ENCODE data around the gene TAS2R30. TPM values are rescaled to one million over a fixed set of nuclear protein-coding genes. Genes with fewer than 3 reads are reported as not detected.

Gene TAS2R30
- total and polyA plus RNA-seq, 2 donors (not counting 1 experiment from before 2014, with no cell fraction given), result 0.08 to 4.0 TPM

DNA sequence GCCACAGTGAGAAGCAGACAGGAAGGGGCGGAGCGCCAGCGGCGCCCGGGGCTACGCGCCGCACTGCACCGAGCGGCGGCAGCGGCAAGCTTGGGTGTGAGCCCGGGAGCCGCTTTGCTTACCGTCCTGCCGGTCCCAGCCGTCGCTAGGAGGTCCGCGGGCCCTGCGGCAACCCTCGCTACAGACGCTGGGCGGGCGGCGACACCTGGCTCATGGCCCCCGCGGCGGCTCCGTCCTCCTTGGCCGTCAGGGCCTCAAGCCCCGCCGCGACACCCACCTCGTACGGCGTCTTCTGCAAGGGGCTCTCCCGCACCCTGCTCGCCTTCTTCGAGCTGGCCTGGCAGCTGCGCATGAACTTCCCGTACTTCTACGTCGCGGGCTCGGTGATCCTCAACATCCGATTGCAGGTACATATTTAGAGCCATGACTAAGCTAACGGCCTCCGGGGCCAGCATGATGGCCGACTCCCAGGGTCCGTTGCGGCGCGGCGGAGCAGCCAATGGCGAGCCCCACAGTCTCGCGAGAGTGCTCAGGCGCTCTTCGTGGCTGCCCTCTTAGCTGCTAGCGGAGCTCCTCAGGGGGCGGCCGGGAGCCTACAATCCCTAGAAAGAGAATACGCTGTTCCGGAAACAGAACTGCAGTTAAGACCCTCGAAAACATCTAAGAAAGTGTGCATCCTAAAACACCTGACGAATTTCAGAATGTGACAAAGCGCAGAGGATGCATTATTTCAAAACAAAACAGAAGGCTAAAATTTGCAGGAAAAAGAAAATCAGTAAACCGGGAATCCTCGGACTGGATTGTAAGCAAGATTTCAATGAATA, 36.9 kb upstream of the TAS2R30 start, which contains the start of gene SMIM10L1:
SMIM10L1 (plus strand) TSS at position 50 of the 824 bp plus-strand sequence; CDS start at position 213, 163 bp downstream.
- no peaks in the 10 kb centered on the region for H3K36me3 ChIP-seq (ENCODE audit: control insufficient read depth, insufficient read depth, low read length)
- peak within 1 kb of the TSS; percentile 97 for H3K9ac ChIP-seq (ENCODE audit: insufficient read depth, low read length)
- H3K27ac ChIP-seq (ENCODE audit: insufficient read depth, low read length), result peak within 1 kb of the TSS; percentile 94

DNA sequence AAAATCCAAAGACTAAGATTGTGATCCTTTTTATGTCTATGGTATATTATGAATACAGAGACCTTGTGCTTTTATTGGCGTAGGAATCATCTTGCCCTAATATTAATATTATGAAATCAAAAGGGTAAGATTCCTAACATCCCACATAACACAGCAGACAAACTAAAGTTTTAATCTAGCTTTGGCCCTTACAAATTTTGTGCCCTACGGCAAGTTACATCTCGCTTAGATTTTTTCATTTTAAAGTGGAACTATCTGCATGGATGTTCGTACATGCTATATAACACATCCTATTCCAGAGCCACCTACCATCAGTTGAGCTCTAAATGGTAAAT, 36.3 kb upstream of the TAS2R30 start:
- H3K4me1 ChIP-seq (ENCODE audit: control insufficient read depth, extremely low read depth, insufficient read depth, low read length), result no peaks in the 10 kb centered on the region
- no peak for DNase-seq (ENCODE audit: low read depth in 2 of 2)
- H3K4me2 ChIP-seq (ENCODE audit: extremely low read depth, insufficient read depth, low read length), result peak overlapping the region; percentile 85
- H2AFZ ChIP-seq (ENCODE audit: low read length), result peak overlapping the region; percentile 4
- no peaks in the 10 kb centered on the region for H4K20me1 ChIP-seq (ENCODE audit: control insufficient read depth, extremely low read depth, insufficient read depth, low read length)
- peak overlapping the region; percentile 94 for H3K27ac ChIP-seq (ENCODE audit: insufficient read depth, low read length)
- H3K9ac ChIP-seq (ENCODE audit: insufficient read depth, low read length), result peak overlapping the region; percentile 97
- H3K27me3 ChIP-seq (ENCODE audit: control insufficient read depth, insufficient read depth, low read length), result no peaks in the 10 kb centered on the region
- H3K4me3 ChIP-seq (replicated peaks in 1 of 4; ENCODE audit: control extremely low read depth in 1 of 4, insufficient read depth in 1 of 4, low read depth in 3 of 4, low read length in 4 of 4), result peak overlapping the region; percentile 62 to 94 (median 72)
- H3K36me3 ChIP-seq (ENCODE audit: control insufficient read depth, insufficient read depth, low read length), result no peaks in the 10 kb centered on the region
- H3K9me3 ChIP-seq (ENCODE audit: control insufficient read depth, insufficient read depth, low read depth, low read length), result no peaks in the 10 kb centered on the region
- peaks cover 68% of the 10 kb centered on the region for H3K79me2 ChIP-seq (ENCODE audit: control insufficient read depth, insufficient read depth, low read length)
- TF ChIP-seq, protein P1, sequence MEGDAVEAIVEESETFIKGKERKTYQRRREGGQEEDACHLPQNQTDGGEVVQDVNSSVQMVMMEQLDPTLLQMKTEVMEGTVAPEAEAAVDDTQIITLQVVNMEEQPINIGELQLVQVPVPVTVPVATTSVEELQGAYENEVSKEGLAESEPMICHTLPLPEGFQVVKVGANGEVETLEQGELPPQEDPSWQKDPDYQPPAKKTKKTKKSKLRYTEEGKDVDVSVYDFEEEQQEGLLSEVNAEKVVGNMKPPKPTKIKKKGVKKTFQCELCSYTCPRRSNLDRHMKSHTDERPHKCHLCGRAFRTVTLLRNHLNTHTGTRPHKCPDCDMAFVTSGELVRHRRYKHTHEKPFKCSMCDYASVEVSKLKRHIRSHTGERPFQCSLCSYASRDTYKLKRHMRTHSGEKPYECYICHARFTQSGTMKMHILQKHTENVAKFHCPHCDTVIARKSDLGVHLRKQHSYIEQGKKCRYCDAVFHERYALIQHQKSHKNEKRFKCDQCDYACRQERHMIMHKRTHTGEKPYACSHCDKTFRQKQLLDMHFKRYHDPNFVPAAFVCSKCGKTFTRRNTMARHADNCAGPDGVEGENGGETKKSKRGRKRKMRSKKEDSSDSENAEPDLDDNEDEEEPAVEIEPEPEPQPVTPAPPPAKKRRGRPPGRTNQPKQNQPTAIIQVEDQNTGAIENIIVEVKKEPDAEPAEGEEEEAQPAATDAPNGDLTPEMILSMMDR (conservative IDR thresholded peaks at IDR 0.05 in 1 of 2, IDR thresholded peaks at IDR 0.05 in 1 of 2; ENCODE audit: low read depth in 1 of 2, low read length in 2 of 2), result no peak
- TF ChIP-seq EZH2 (IDR thresholded peaks at IDR 0.05; ENCODE audit: low read length, missing control alignments), result no peak

More for the DNA sequence above, 36.9 kb upstream of the TAS2R30 start, which contains the start of gene SMIM10L1:
- TF ChIP-seq, protein P1 (conservative IDR thresholded peaks at IDR 0.05 in 1 of 2, IDR thresholded peaks at IDR 0.05 in 1 of 2; ENCODE audit: low read depth in 1 of 2, low read length in 2 of 2), result peak in 1 of 2 donors; percentile 15
- TF ChIP-seq EZH2 (IDR thresholded peaks at IDR 0.05; ENCODE audit: low read length, missing control alignments), result no peak
- H3K27me3 ChIP-seq (ENCODE audit: control insufficient read depth, insufficient read depth, low read length), result no peaks in the 10 kb centered on the region
- H2AFZ ChIP-seq (ENCODE audit: low read length), result peak within 1 kb of the TSS; percentile 83
- H3K4me3 ChIP-seq (replicated peaks in 1 of 4; ENCODE audit: control extremely low read depth in 1 of 4, insufficient read depth in 1 of 4, low read depth in 3 of 4, low read length in 4 of 4), result peak within 1 kb of the TSS; percentile 62 to 94 (median 72)
- H4K20me1 ChIP-seq (ENCODE audit: control insufficient read depth, extremely low read depth, insufficient read depth, low read length), result no peaks in the 10 kb centered on the region
- H3K79me2 ChIP-seq (ENCODE audit: control insufficient read depth, insufficient read depth, low read length), result peaks cover 63% of the 10 kb centered on the region
- H3K9me3 ChIP-seq (ENCODE audit: control insufficient read depth, insufficient read depth, low read depth, low read length), result no peaks in the 10 kb centered on the region
- no peaks in the 10 kb centered on the region for H3K4me1 ChIP-seq (ENCODE audit: control insufficient read depth, extremely low read depth, insufficient read depth, low read length)
- peak within 1 kb of the TSS; percentile 85 for H3K4me2 ChIP-seq (ENCODE audit: extremely low read depth, insufficient read depth, low read length)
- peak; percentile 93 to 95 for DNase-seq (ENCODE audit: low read depth in 2 of 2)

- TF ChIP-seq, protein P1 (conservative IDR thresholded peaks at IDR 0.05 in 1 of 2, IDR thresholded peaks at IDR 0.05 in 1 of 2; ENCODE audit: low read depth in 1 of 2, low read length in 2 of 2), result no peak
- no peak for TF ChIP-seq EZH2 (IDR thresholded peaks at IDR 0.05; ENCODE audit: low read length, missing control alignments)
- no peaks in the 10 kb centered on the region for H3K4me1 ChIP-seq (ENCODE audit: control insufficient read depth, extremely low read depth, insufficient read depth, low read length)
Observed at GRCh38 chr12:11166300-11166699, 31.9 kb upstream of the TAS2R30 start.

More at GRCh38 chr12:11166300-11166699, 31.9 kb upstream of the TAS2R30 start:
- H3K4me2 ChIP-seq (ENCODE audit: extremely low read depth, insufficient read depth, low read length), result no peak overlapping the region
- H3K4me3 ChIP-seq (replicated peaks in 1 of 4; ENCODE audit: control extremely low read depth in 1 of 4, insufficient read depth in 1 of 4, low read depth in 3 of 4, low read length in 4 of 4), result no peak overlapping the region
- no peak overlapping the region for H3K27ac ChIP-seq (ENCODE audit: insufficient read depth, low read length)
- peaks cover 76% of the 10 kb centered on the region for H3K79me2 ChIP-seq (ENCODE audit: control insufficient read depth, insufficient read depth, low read length)
- no peak overlapping the region for H2AFZ ChIP-seq (ENCODE audit: low read length)
- no peak for DNase-seq (ENCODE audit: low read depth in 2 of 2)
- no peaks in the 10 kb centered on the region for H4K20me1 ChIP-seq (ENCODE audit: control insufficient read depth, extremely low read depth, insufficient read depth, low read length)
- H3K27me3 ChIP-seq (ENCODE audit: control insufficient read depth, insufficient read depth, low read length), result no peaks in the 10 kb centered on the region
- no peaks in the 10 kb centered on the region for H3K36me3 ChIP-seq (ENCODE audit: control insufficient read depth, insufficient read depth, low read length)
- H3K9me3 ChIP-seq (ENCODE audit: control insufficient read depth, insufficient read depth, low read depth, low read length), result no peaks in the 10 kb centered on the region
- H3K9ac ChIP-seq (ENCODE audit: insufficient read depth, low read length), result no peak overlapping the region
